AG04450 (cell line): Measurements from ENCODE around the gene MARCHF3. TPM values are rescaled to one million over a fixed set of nuclear protein-coding genes. Genes with fewer than 3 reads are reported as not detected.

Experiments used
- CTCF ChIA-PET: fragments of 300-600, 350-600 bp; formaldehyde crosslinking; extraction: SDS; loops from one replicate; lab custom pipeline; 2022; ENCODE audit warnings: antibody characterized with exemption, inconsistent platforms; lab: Charles Lee
- POLR2A ChIA-PET: fragments of 350-600 bp; formaldehyde crosslinking; extraction: SDS; loops from one replicate; lab custom pipeline; 2021; ENCODE audit warnings: antibody characterized with exemption, inconsistent platforms; lab: Yijun Ruan, JAX
- DNase-seq: peaks from one replicate; pipeline ENCODE4 v3.0.0-alpha.2; 2011; ENCODE audit warnings: low read depth, low spot score
- H3K27ac ChIP-seq: one replicate; pipeline ENCODE4 v1.5.1; 2012; ENCODE audit warnings: low read depth, low read length, control low read depth
- H3K27me3 ChIP-seq: one replicate; pipeline ENCODE4 v1.6.0; 2012; ENCODE audit warnings: low read length; ENCODE audit not compliant: control insufficient read depth, insufficient read depth
- H3K4me3 ChIP-seq: 2 replicates; pipeline ENCODE4 v1.5.1; 2011; ENCODE audit warnings: mild to moderate bottlenecking, low read depth, low read length, control low read depth
- H3K9me3 ChIP-seq: 2 replicates; pipeline ENCODE4 v1.5.1; 2012; ENCODE audit warnings: low read length; ENCODE audit not compliant: control insufficient read depth, insufficient read depth
- polyA plus RNA-seq: library from polyadenylated mRNA; depleted of rRNA; stranded (reverse); fragments of >200 nt; gene quantifications from 2 replicates; pipeline ENCODE4 v1.2.3, GENCODE V29; 2011
- TF ChIP-seq, protein P1 (sequence below): IDR thresholded peaks from 2 replicates; pipeline ENCODE4 v1.5.1; 2011; ENCODE audit warnings: low read depth, low read length, control low read depth, inconsistent platforms

The MARCHF3 gene
- polyA plus RNA-seq, 1 experiment = 6.7 TPM

DNA sequence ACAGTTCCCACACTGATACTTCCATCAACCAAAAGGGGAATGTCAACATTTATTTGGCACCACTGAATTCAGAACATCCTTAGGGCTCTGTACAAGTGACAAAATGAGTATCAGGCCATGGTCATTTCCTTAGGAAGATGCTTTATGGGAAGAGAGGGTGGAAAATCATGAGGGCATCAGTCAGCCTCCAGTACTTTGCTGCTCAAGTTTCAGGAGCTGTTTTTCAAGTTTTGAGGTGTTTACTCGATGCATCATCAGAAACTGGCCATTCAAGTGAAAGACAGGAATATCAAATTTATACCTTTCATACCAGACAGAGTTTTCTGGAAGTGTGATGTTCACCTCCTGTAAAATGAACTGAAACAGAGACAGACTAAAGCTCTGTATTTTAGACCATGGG, 21.2 kb upstream of the MARCHF3 start:
- Histone ChIP-seq H3K27ac (no peak overlapping the region), H3K9me3 (no peaks in the 10 kb centered on the region), H3K27me3 (no peaks in the 10 kb centered on the region), H3K4me3 (no peak overlapping the region)
- CTCF ChIA-PET = no interaction called here
- no peak for DNase-seq
- TF ChIP-seq, protein P1, sequence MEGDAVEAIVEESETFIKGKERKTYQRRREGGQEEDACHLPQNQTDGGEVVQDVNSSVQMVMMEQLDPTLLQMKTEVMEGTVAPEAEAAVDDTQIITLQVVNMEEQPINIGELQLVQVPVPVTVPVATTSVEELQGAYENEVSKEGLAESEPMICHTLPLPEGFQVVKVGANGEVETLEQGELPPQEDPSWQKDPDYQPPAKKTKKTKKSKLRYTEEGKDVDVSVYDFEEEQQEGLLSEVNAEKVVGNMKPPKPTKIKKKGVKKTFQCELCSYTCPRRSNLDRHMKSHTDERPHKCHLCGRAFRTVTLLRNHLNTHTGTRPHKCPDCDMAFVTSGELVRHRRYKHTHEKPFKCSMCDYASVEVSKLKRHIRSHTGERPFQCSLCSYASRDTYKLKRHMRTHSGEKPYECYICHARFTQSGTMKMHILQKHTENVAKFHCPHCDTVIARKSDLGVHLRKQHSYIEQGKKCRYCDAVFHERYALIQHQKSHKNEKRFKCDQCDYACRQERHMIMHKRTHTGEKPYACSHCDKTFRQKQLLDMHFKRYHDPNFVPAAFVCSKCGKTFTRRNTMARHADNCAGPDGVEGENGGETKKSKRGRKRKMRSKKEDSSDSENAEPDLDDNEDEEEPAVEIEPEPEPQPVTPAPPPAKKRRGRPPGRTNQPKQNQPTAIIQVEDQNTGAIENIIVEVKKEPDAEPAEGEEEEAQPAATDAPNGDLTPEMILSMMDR = no peak
- POLR2A ChIA-PET = no interaction called here

DNA sequence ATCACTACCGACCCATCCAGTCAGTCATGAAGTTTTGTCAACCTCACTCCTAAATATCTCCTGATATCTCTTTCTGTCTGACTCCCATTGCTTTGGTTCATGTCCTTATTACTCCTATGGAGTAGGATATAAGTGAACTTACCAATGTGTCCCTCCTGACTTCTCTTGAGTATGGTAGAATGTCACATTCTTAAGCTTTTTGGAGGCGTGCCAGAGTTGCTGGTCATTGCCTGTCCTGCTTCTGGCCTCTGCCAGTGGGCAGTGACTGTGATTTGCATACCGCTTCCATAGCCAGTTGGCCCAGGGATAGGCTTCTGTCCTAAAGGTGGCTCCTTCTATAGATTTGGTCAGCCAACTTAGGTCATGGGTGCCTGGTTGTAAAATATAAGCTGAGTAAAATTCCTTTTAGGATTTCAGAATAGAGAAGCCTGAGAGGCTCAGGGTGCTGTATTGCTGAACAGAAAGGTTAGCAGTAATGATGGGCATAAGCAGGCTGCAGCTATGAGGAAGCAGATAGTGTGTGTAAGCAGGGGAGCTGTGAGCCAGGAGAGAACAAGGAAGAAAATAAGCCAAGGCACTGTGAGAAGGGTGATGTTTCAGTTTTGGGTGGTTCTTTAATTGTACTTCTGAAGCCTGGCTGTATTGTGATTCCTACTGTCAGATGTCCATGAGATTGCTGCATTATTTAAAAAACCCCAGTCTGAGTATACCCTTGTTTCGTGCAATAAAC, 16.1 kb upstream of the MARCHF3 start:
- Histone ChIP-seq H3K9me3 (no peaks in the 10 kb centered on the region), H3K4me3 (no peak overlapping the region), H3K27me3 (no peaks in the 10 kb centered on the region), H3K27ac (no peak overlapping the region)
- POLR2A ChIA-PET = no interaction called here
- CTCF ChIA-PET = no interaction called here
- DNase-seq = no peak
- TF ChIP-seq, protein P1 = no peak

DNA sequence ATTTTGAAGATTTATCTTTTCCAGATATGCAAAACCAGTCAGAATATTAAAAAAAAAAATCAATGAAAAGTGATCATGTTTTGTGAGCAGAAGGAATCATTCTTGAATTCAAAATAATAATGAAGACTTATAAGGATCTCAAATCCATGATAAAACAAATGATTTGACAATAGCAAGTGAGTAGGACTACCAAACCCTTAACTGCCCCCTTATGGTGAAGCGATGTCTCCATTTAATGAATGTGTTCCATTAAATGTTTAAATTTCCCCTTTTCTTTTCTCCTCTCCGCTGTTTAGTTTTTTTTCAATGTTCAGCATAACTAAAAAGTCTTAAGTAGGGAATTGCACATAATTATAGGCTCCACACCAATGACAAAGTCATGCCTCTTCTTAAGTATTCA, 12.2 kb upstream of the MARCHF3 start:
- TF ChIP-seq, protein P1 = peak; percentile 48
- POLR2A ChIA-PET = no interaction called here
- CTCF ChIA-PET = no interaction called here
- DNase-seq = no peak
- no peaks in the 10 kb centered on the region for H3K9me3 ChIP-seq
- no peak overlapping the region for H3K27ac ChIP-seq
- no peak overlapping the region for H3K4me3 ChIP-seq
- no peaks in the 10 kb centered on the region for H3K27me3 ChIP-seq

DNA sequence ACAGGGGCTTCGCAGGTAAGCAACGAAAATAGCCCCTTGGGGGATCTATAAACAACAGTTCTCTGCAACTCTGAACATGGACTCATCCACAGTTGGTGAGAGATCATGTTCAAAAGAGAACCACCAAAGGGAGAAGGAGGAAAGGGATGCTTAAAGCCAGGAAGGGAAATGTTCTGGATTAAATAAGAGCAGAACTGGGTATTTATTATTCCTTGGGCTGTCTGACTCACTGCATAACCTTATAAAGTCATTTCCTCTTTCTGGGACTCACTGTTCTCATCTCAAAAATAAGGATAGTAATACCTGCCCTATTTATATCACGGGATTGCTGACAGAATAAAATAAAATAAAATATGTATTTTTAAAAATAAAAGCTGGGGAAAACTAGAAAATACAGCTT, 11.2 kb upstream of the MARCHF3 start:
- no peak overlapping the region for H3K4me3 ChIP-seq
- ChIA-PET POLR2A (no interaction called here), CTCF (no interaction called here)
- no peak for DNase-seq
- TF ChIP-seq, protein P1 = no peak
- H3K9me3 ChIP-seq = no peaks in the 10 kb centered on the region
- no peaks in the 10 kb centered on the region for H3K27me3 ChIP-seq
- H3K27ac ChIP-seq = no peak overlapping the region

DNA sequence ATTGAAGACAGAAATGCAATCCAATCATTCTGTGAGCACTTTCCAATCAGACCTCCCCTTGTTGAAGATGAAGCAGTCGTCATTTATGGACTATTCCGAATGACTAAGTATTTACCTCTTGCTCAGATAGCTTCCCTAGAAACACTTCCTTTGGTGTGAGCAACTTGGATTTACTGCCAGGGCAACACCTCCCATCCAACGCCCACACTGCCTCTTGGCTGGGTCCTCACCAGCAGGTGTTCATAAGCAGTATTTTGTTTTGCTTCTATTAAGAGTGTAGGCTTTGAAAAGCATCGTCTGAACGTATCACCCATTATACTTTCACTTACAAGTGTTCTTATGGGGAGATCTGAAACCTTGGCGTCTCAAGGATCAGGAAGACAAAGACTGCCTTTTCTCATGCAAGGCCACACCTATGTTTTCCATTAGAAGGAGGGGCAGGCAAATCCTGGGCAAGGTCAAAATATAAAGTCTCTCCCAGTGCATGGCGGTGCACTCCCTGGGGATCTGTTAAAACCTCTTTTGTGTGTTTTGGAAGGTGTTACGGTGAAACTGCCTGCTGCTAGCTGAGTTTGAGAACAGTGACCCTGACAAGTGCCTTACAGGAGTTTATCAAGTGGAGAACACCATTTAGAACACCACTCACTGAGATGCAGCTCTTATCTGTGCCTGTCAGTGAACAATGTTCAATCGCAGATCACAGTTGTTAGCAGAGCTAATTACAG, 10.6 kb upstream of the MARCHF3 start:
- H3K27ac ChIP-seq = no peak overlapping the region
- POLR2A ChIA-PET = no interaction called here
- no peak overlapping the region for H3K4me3 ChIP-seq
- no peak for DNase-seq
- CTCF ChIA-PET = interaction anchor here (0.6 kb wide), 1 partner anchor 38 kb away, joined by 3 read pairs; no protein-coding TSS in a partner anchor
- no peaks in the 10 kb centered on the region for H3K27me3 ChIP-seq
- TF ChIP-seq, protein P1 = no peak
- no peaks in the 10 kb centered on the region for H3K9me3 ChIP-seq
